Measurements from ENCODE around the gene TMEM238.
A peak's percentile ranks its signal among the peaks of the same experiment; 100 is the strongest.

GRCh38 chr19:55400281-55401087 lies 16.4 kb upstream of the TMEM238 start:
- TF ChIP-seq CTCF (IDR thresholded peaks at IDR 0.05; ENCODE audit: insufficient read depth, low read length) (no peak), REST (IDR thresholded peaks at IDR 0.05; ENCODE audit: insufficient replicate concordance, low read depth) (no peak), POLR2AphosphoS5 (IDR thresholded peaks at IDR 0.05; ENCODE audit: low read depth) (peak; percentile 46; the same call in 1 of the 2 replicates), SPI1 (IDR thresholded peaks at IDR 0.05; ENCODE audit: borderline replicate concordance, low read depth) (no peak), GABPA (IDR thresholded peaks at IDR 0.05; ENCODE audit: low read depth) (no peak)
